Measurements from ENCODE around the gene GULP1.

Gene GULP1

GRCh38 chr2:188385857-188386256 lies 94.2 kb downstream of the GULP1 start:
- no peaks in the 10 kb centered on the region for H3K9me3 ChIP-seq (ENCODE audit: control extremely low read depth in 1 of 5, control insufficient read depth in 4 of 5, insufficient read depth in 2 of 5, low read depth in 1 of 5, low read length in 4 of 5)
- no peaks in the 10 kb centered on the region for H3K27me3 ChIP-seq (replicated peaks in 2 of 5; ENCODE audit: control insufficient read depth in 4 of 5, insufficient read depth in 5 of 5, low read length in 4 of 5)
- H3K27ac ChIP-seq (ENCODE audit: insufficient read depth in 1 of 2, low read depth in 1 of 2, low read length in 2 of 2, poor library complexity in 1 of 2, severe bottlenecking in 2 of 2) = no peak overlapping the region
- no peak for DNase-seq
- no peaks in the 10 kb centered on the region for H3K4me1 ChIP-seq (ENCODE audit: control extremely low read depth in 1 of 4, control insufficient read depth in 4 of 4, insufficient read depth in 4 of 4, low read length in 3 of 4)
- ChIA-PET POLR2A (no interaction called here), CTCF (no interaction called here)
- WGBS (ENCODE audit: insufficient coverage) = 100% methylated on average over 1 of the region's 1 CpG
- no peaks in the 10 kb centered on the region for H3K36me3 ChIP-seq (ENCODE audit: control insufficient read depth in 4 of 4, insufficient read depth in 4 of 4, low read length in 3 of 4)
- H3K4me3 ChIP-seq (ENCODE audit: control insufficient read depth in 1 of 7, extremely low read depth in 1 of 7, insufficient read depth in 4 of 7, low read depth in 2 of 7, low read length in 6 of 7) = no peak overlapping the region

- CTCF ChIA-PET = no interaction called here
- no peaks in the 10 kb centered on the region for H3K4me1 ChIP-seq (ENCODE audit: control extremely low read depth in 1 of 4, control insufficient read depth in 4 of 4, insufficient read depth in 4 of 4, low read length in 3 of 4)
- 90% methylated on average over 2 of the region's 3 CpGs for WGBS (ENCODE audit: insufficient coverage)
- DNase-seq = no peak
- H3K27me3 ChIP-seq (replicated peaks in 2 of 5; ENCODE audit: control insufficient read depth in 4 of 5, insufficient read depth in 5 of 5, low read length in 4 of 5) = no peaks in the 10 kb centered on the region
- H3K27ac ChIP-seq (ENCODE audit: insufficient read depth in 1 of 2, low read depth in 1 of 2, low read length in 2 of 2, poor library complexity in 1 of 2, severe bottlenecking in 2 of 2) = no peak overlapping the region
- no peaks in the 10 kb centered on the region for H3K36me3 ChIP-seq (ENCODE audit: control insufficient read depth in 4 of 4, insufficient read depth in 4 of 4, low read length in 3 of 4)
- H3K9me3 ChIP-seq (ENCODE audit: control extremely low read depth in 1 of 5, control insufficient read depth in 4 of 5, insufficient read depth in 2 of 5, low read depth in 1 of 5, low read length in 4 of 5) = peaks cover 0 to 6% (median 0%) of the 10 kb centered on the region in 5 experiments
- H3K4me3 ChIP-seq (ENCODE audit: control insufficient read depth in 1 of 7, extremely low read depth in 1 of 7, insufficient read depth in 4 of 7, low read depth in 2 of 7, low read length in 6 of 7) = no peak overlapping the region
- POLR2A ChIA-PET = no interaction called here
These were observed 97.2 kb downstream of the GULP1 start for GRCh38 chr2:188388831-188389230.

- POLR2A ChIA-PET = no interaction called here
- H3K27me3 ChIP-seq (replicated peaks in 2 of 5; ENCODE audit: control insufficient read depth in 4 of 5, insufficient read depth in 5 of 5, low read length in 4 of 5) = no peaks in the 10 kb centered on the region
- H3K27ac ChIP-seq (ENCODE audit: insufficient read depth in 1 of 2, low read depth in 1 of 2, low read length in 2 of 2, poor library complexity in 1 of 2, severe bottlenecking in 2 of 2) = no peak overlapping the region
- peaks cover 0 to 6% (median 0%) of the 10 kb centered on the region in 5 experiments for H3K9me3 ChIP-seq (ENCODE audit: control extremely low read depth in 1 of 5, control insufficient read depth in 4 of 5, insufficient read depth in 2 of 5, low read depth in 1 of 5, low read length in 4 of 5)
- no peak overlapping the region for H3K4me3 ChIP-seq (ENCODE audit: control insufficient read depth in 1 of 7, extremely low read depth in 1 of 7, insufficient read depth in 4 of 7, low read depth in 2 of 7, low read length in 6 of 7)
- no peak for DNase-seq
- no peaks in the 10 kb centered on the region for H3K4me1 ChIP-seq (ENCODE audit: control extremely low read depth in 1 of 4, control insufficient read depth in 4 of 4, insufficient read depth in 4 of 4, low read length in 3 of 4)
- H3K36me3 ChIP-seq (ENCODE audit: control insufficient read depth in 4 of 4, insufficient read depth in 4 of 4, low read length in 3 of 4) = no peaks in the 10 kb centered on the region
- CTCF ChIA-PET = no interaction called here
These were observed 99.7 kb downstream of the GULP1 start for GRCh38 chr2:188391354-188391753.

- Histone ChIP-seq H3K4me1 (ENCODE audit: control extremely low read depth in 1 of 4, control insufficient read depth in 4 of 4, insufficient read depth in 4 of 4, low read length in 3 of 4) (no peaks in the 10 kb centered on the region), H3K9me3 (ENCODE audit: control extremely low read depth in 1 of 5, control insufficient read depth in 4 of 5, insufficient read depth in 2 of 5, low read depth in 1 of 5, low read length in 4 of 5) (peaks cover 0 to 6% (median 0%) of the 10 kb centered on the region in 5 experiments), H3K27ac (ENCODE audit: insufficient read depth in 1 of 2, low read depth in 1 of 2, low read length in 2 of 2, poor library complexity in 1 of 2, severe bottlenecking in 2 of 2) (no peak overlapping the region), H3K36me3 (ENCODE audit: control insufficient read depth in 4 of 4, insufficient read depth in 4 of 4, low read length in 3 of 4) (no peaks in the 10 kb centered on the region), H3K4me3 (ENCODE audit: control insufficient read depth in 1 of 7, extremely low read depth in 1 of 7, insufficient read depth in 4 of 7, low read depth in 2 of 7, low read length in 6 of 7) (no peak overlapping the region), H3K27me3 (replicated peaks in 2 of 5; ENCODE audit: control insufficient read depth in 4 of 5, insufficient read depth in 5 of 5, low read length in 4 of 5) (no peaks in the 10 kb centered on the region)
- POLR2A ChIA-PET = no interaction called here
- CTCF ChIA-PET = no interaction called here
- 100% methylated on average over 2 of the region's 4 CpGs for WGBS (ENCODE audit: insufficient coverage)
- DNase-seq = no peak
These were observed 103.3 kb downstream of the GULP1 start for GRCh38 chr2:188394931-188395472.

- CTCF ChIA-PET = no interaction called here
- DNase-seq = no peak
- WGBS (ENCODE audit: insufficient coverage) = 97% methylated on average over 10 of the region's 10 CpGs
- no peak overlapping the region for H3K27ac ChIP-seq (ENCODE audit: insufficient read depth in 1 of 2, low read depth in 1 of 2, low read length in 2 of 2, poor library complexity in 1 of 2, severe bottlenecking in 2 of 2)
- no peak overlapping the region for H3K4me3 ChIP-seq (ENCODE audit: control insufficient read depth in 1 of 7, extremely low read depth in 1 of 7, insufficient read depth in 4 of 7, low read depth in 2 of 7, low read length in 6 of 7)
- H3K36me3 ChIP-seq (ENCODE audit: control insufficient read depth in 4 of 4, insufficient read depth in 4 of 4, low read length in 3 of 4) = no peaks in the 10 kb centered on the region
- POLR2A ChIA-PET = no interaction called here
- no peaks in the 10 kb centered on the region for H3K27me3 ChIP-seq (replicated peaks in 2 of 5; ENCODE audit: control insufficient read depth in 4 of 5, insufficient read depth in 5 of 5, low read length in 4 of 5)
- peaks cover 0 to 6% (median 0%) of the 10 kb centered on the region in 5 experiments for H3K9me3 ChIP-seq (ENCODE audit: control extremely low read depth in 1 of 5, control insufficient read depth in 4 of 5, insufficient read depth in 2 of 5, low read depth in 1 of 5, low read length in 4 of 5)
- no peaks in the 10 kb centered on the region for H3K4me1 ChIP-seq (ENCODE audit: control extremely low read depth in 1 of 4, control insufficient read depth in 4 of 4, insufficient read depth in 4 of 4, low read length in 3 of 4)
These were observed 104.4 kb downstream of the GULP1 start for GRCh38 chr2:188395903-188396689.

- Histone ChIP-seq H3K4me3 (ENCODE audit: control insufficient read depth in 1 of 7, extremely low read depth in 1 of 7, insufficient read depth in 4 of 7, low read depth in 2 of 7, low read length in 6 of 7) (no peak overlapping the region), H3K36me3 (ENCODE audit: control insufficient read depth in 4 of 4, insufficient read depth in 4 of 4, low read length in 3 of 4) (no peaks in the 10 kb centered on the region), H3K4me1 (ENCODE audit: control extremely low read depth in 1 of 4, control insufficient read depth in 4 of 4, insufficient read depth in 4 of 4, low read length in 3 of 4) (no peaks in the 10 kb centered on the region), H3K27ac (ENCODE audit: insufficient read depth in 1 of 2, low read depth in 1 of 2, low read length in 2 of 2, poor library complexity in 1 of 2, severe bottlenecking in 2 of 2) (no peak overlapping the region), H3K27me3 (replicated peaks in 2 of 5; ENCODE audit: control insufficient read depth in 4 of 5, insufficient read depth in 5 of 5, low read length in 4 of 5) (no peaks in the 10 kb centered on the region), H3K9me3 (ENCODE audit: control extremely low read depth in 1 of 5, control insufficient read depth in 4 of 5, insufficient read depth in 2 of 5, low read depth in 1 of 5, low read length in 4 of 5) (peaks cover 0 to 3% (median 0%) of the 10 kb centered on the region in 5 experiments)
- ChIA-PET POLR2A (no interaction called here), CTCF (no interaction called here)
- WGBS (ENCODE audit: insufficient coverage) = 71% methylated on average over 1 of the region's 3 CpGs
- DNase-seq = no peak
These were observed 107.5 kb downstream of the GULP1 start for GRCh38 chr2:188399159-188399558.

GRCh38 chr2:188403676-188404075 lies 112.0 kb downstream of the GULP1 start:
- no peak for DNase-seq
- H3K9me3 ChIP-seq (ENCODE audit: control extremely low read depth in 1 of 5, control insufficient read depth in 4 of 5, insufficient read depth in 2 of 5, low read depth in 1 of 5, low read length in 4 of 5) = peaks cover 0 to 17% (median 0%) of the 10 kb centered on the region in 5 experiments
- H3K27ac ChIP-seq (ENCODE audit: insufficient read depth in 1 of 2, low read depth in 1 of 2, low read length in 2 of 2, poor library complexity in 1 of 2, severe bottlenecking in 2 of 2) = no peak overlapping the region
- no peaks in the 10 kb centered on the region for H3K27me3 ChIP-seq (replicated peaks in 2 of 5; ENCODE audit: control insufficient read depth in 4 of 5, insufficient read depth in 5 of 5, low read length in 4 of 5)
- H3K4me1 ChIP-seq (ENCODE audit: control extremely low read depth in 1 of 4, control insufficient read depth in 4 of 4, insufficient read depth in 4 of 4, low read length in 3 of 4) = no peaks in the 10 kb centered on the region
- no peak overlapping the region for H3K4me3 ChIP-seq (ENCODE audit: control insufficient read depth in 1 of 7, extremely low read depth in 1 of 7, insufficient read depth in 4 of 7, low read depth in 2 of 7, low read length in 6 of 7)
- H3K36me3 ChIP-seq (ENCODE audit: control insufficient read depth in 4 of 4, insufficient read depth in 4 of 4, low read length in 3 of 4) = no peaks in the 10 kb centered on the region
- POLR2A ChIA-PET = no interaction called here
- CTCF ChIA-PET = no interaction called here

Measured in common myeloid progenitor, CD34-positive (primary cell).